Skeletal muscle satellite cell (primary cell): ENCODE measurements around the gene PRCD.

ENCODE experiments used
- H3K27me3 ChIP-seq: 2 replicates; pipeline ENCODE4 v1.7.0; 2013; ENCODE audit warnings: low read length; ENCODE audit not compliant: control insufficient read depth, insufficient read depth
- H3K36me3 ChIP-seq: 2 replicates; pipeline ENCODE4 v1.7.0; 2013; ENCODE audit warnings: mild to moderate bottlenecking, control low read depth, low read length; ENCODE audit not compliant: insufficient read depth
- H3K4me1 ChIP-seq: 2 replicates; pipeline ENCODE4 v1.7.0; 2013; ENCODE audit warnings: low read length; ENCODE audit not compliant: control insufficient read depth, insufficient read depth
- H3K4me2 ChIP-seq: 2 replicates; pipeline ENCODE4 v1.7.0; 2013; ENCODE audit warnings: mild to moderate bottlenecking, low read length
- H3K4me3 ChIP-seq: 2 replicates; pipeline ENCODE4 v1.7.0; 2013; ENCODE audit warnings: low read length
- H3K9ac ChIP-seq: 2 replicates; pipeline ENCODE4 v1.7.0; 2013; ENCODE audit warnings: mild to moderate bottlenecking, low read depth, low read length, moderate library complexity
- H3K9me3 ChIP-seq: replicated peaks from 2 replicates; pipeline ENCODE4 v1.7.0; 2013; ENCODE audit warnings: mild to moderate bottlenecking, control low read depth, low read length

PRCD gene

DNA sequence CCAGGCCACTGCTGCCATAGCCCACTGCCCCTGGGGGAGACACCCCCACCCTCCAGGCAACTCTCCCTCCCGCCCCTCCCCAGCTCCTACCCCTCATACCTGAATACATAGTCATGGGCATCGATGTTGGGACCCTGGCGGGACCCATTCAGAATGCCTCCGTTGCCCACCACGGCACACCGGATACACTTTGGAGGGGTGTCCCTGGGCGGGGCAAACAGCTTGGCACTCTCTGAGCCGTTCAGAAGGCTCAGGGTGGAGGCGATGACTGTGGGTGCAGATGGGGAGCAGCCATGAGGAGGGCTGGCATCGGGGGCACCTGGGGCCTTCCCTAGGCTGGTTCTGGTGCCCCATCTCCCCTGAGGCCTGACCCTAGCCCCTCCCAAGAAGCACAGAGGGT lies 33.3 kb downstream of the PRCD start:
- Histone ChIP-seq H3K9me3 (no peaks in the 10 kb centered on the region), H3K36me3 (no peaks in the 10 kb centered on the region), H3K27me3 (no peaks in the 10 kb centered on the region), H3K9ac (no peak overlapping the region), H3K4me2 (no peak overlapping the region), H3K4me3 (no peak overlapping the region), H3K4me1 (peaks cover 6% of the 10 kb centered on the region)

DNA sequence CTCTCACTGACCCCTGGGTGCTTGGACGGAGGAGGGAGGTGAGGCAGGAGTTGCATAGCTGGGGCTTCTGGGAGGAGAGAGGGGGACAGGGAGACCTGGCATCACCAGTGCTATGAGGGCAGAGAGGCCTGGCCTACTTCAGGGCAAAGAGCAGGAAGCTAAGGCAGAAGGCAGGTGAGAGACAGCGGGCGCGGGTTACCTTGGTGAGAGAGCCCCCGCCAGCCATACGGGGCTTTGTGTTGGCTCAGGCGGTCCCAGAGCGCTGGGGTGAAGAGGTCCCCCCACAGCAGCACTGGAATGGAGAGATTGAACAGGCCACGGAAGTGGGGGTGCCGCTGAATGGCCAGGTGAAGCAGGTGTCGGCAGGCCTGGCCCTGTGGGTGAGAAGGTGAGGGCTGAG lies 34.3 kb downstream of the PRCD start:
- Histone ChIP-seq H3K4me1 (peaks cover 6% of the 10 kb centered on the region), H3K4me3 (no peak overlapping the region), H3K36me3 (no peaks in the 10 kb centered on the region), H3K4me2 (no peak overlapping the region), H3K27me3 (no peaks in the 10 kb centered on the region), H3K9me3 (no peaks in the 10 kb centered on the region), H3K9ac (no peak overlapping the region)

- H3K36me3 ChIP-seq = no peaks in the 10 kb centered on the region
- no peaks in the 10 kb centered on the region for H3K4me1 ChIP-seq
- no peak overlapping the region for H3K9ac ChIP-seq
Measured at GRCh38 chr17:76575570-76575969, 35.7 kb downstream of the PRCD start.

DNA sequence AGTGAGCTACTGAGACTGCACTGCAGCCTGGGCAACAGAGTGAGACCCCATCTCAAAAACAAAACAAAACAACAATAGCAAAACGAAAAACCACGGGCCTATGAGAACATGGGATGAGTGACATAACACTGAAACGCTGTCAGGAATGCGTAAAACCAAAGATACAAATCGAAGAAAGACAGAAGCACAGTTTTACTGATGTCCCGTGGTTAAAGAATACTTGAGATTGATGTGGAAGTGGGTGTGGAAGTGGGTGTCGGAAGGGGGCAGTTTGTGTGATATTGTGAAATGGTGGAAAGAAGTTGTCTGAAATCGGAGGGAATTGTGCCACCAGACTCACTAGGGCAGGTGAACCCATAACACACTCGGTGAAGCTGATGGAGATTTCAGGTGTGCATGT lies 36.3 kb downstream of the PRCD start:
- Histone ChIP-seq H3K27me3 (no peaks in the 10 kb centered on the region), H3K4me3 (no peak overlapping the region), H3K36me3 (no peaks in the 10 kb centered on the region), H3K4me1 (no peaks in the 10 kb centered on the region), H3K9ac (no peak overlapping the region), H3K9me3 (no peaks in the 10 kb centered on the region), H3K4me2 (no peak overlapping the region)

More at GRCh38 chr17:76575570-76575969, 35.7 kb downstream of the PRCD start:
- Histone ChIP-seq H3K4me3 (no peak overlapping the region), H3K27me3 (no peaks in the 10 kb centered on the region), H3K9me3 (no peaks in the 10 kb centered on the region), H3K4me2 (no peak overlapping the region)

DNA sequence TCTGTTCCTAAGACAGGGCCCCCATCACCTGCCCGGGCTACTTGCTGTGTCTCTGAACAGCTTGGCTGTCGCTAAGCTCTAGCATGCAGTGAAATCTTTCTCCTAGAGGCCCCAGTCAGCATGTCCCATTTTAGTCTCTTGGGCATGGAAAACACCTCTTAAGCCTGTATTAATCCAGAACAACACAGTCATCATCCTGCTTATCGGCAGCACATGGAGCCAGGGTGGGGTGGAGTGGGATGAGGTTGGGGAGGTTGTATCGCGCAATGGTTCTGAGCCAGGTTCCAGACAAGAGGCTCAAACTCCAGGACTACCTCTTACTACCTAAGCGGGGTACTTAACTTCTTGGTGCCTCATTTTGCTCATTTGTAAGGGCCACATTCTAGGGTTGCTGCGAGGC lies 38.0 kb downstream of the PRCD start:
- H3K36me3 ChIP-seq = no peaks in the 10 kb centered on the region
- H3K4me2 ChIP-seq = no peak overlapping the region
- no peaks in the 10 kb centered on the region for H3K27me3 ChIP-seq
- no peak overlapping the region for H3K9ac ChIP-seq
- no peaks in the 10 kb centered on the region for H3K9me3 ChIP-seq
- H3K4me3 ChIP-seq = no peak overlapping the region
- H3K4me1 ChIP-seq = no peaks in the 10 kb centered on the region

DNA sequence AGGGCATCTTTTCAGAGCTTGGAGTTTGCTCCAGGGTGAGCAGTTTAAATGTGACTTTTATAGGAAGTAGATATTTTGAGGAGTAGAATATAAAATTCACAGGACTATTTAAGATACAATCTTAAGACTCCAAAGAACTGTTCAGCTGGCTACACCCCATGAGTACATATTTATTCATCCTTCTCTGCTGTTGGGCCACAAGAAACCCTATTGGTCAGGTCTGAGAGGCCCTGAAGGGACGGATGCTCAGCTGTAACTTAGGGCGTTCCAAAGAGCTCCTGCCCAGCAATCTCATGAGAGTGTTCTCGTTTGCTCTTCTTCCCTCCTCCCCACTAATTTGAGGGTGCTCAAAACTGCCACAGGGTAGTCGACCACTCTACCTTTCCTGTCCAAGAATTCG lies 38.5 kb downstream of the PRCD start:
- H3K9me3 ChIP-seq = no peaks in the 10 kb centered on the region
- H3K4me3 ChIP-seq = no peak overlapping the region
- no peaks in the 10 kb centered on the region for H3K4me1 ChIP-seq
- no peaks in the 10 kb centered on the region for H3K36me3 ChIP-seq
- H3K27me3 ChIP-seq = no peaks in the 10 kb centered on the region
- H3K4me2 ChIP-seq = no peak overlapping the region
- no peak overlapping the region for H3K9ac ChIP-seq

DNA sequence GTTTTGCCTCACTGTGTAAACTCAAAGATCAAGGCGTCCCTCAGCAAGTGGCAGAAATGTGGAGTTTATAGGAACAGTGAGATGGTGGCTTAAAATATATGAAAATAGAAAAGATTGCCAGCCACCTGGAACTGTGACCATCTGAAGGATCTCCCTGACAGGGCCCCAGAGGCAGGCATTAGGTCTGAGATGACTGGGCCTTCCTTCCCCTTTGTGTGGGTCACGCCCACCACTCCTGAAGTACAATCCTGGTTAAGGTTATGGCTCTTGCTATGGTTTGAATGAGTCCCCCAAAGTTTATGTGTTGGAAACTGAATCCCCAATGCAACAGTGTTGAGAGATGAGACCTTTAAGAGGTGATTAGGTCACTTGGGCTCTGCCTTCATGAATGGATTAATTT lies 39.4 kb downstream of the PRCD start:
- no peaks in the 10 kb centered on the region for H3K4me1 ChIP-seq
- H3K4me3 ChIP-seq = no peak overlapping the region
- no peaks in the 10 kb centered on the region for H3K9me3 ChIP-seq
- no peak overlapping the region for H3K9ac ChIP-seq
- no peak overlapping the region for H3K4me2 ChIP-seq
- H3K27me3 ChIP-seq = peaks cover 2% of the 10 kb centered on the region
- H3K36me3 ChIP-seq = no peaks in the 10 kb centered on the region

DNA sequence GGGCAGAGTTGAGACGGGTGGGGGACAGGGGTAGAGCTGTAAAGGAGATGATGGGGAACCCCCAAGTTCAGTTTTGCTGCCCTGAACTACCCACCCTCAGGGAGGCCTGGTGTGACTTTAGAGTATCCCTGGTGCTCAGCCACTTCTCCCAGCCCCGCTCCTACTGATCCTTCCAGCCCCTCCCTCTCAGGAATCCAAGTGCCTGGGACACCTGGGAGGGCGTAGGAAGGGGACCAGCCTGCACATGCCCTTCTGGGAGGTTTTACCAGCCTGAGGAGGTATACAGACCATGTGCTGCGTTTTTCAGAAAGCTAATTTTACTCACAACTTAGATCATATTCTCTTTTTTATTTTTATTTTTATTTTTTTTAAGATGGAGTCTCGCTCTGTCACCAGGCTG lies 41.7 kb downstream of the PRCD start:
- H3K4me3 ChIP-seq = no peak overlapping the region
- no peaks in the 10 kb centered on the region for H3K36me3 ChIP-seq
- no peaks in the 10 kb centered on the region for H3K9me3 ChIP-seq
- H3K27me3 ChIP-seq = peaks cover 16% of the 10 kb centered on the region
- H3K4me1 ChIP-seq = peaks cover 11% of the 10 kb centered on the region
- no peak overlapping the region for H3K9ac ChIP-seq
- no peak overlapping the region for H3K4me2 ChIP-seq

DNA sequence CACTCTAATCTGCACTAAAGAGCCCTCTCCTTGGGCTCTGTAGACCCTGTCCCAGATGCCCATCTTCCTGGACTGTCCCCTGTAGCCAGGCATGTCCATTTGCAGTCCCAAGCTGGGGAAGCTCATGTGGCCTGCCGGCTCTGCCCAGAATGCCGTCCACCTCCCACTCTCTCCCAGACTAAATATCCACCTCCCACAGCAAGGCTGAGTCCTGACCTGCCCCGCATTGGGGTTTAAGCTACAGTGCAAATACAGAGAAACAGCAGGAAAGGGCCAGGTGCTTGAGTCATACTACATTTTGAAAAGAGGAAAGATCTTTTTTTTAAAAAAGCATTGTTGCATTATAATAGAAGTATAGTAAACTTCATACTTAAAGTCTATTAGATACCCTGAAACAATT lies 42.8 kb downstream of the PRCD start:
- H3K4me2 ChIP-seq = no peak overlapping the region
- no peak overlapping the region for H3K4me3 ChIP-seq
- no peak overlapping the region for H3K9ac ChIP-seq
- H3K27me3 ChIP-seq = peaks cover 22% of the 10 kb centered on the region
- no peaks in the 10 kb centered on the region for H3K9me3 ChIP-seq
- H3K36me3 ChIP-seq = no peaks in the 10 kb centered on the region
- peaks cover 11% of the 10 kb centered on the region for H3K4me1 ChIP-seq

GRCh38 chr17:76584427-76585032 lies 44.7 kb downstream of the PRCD start:
- H3K9ac ChIP-seq = peak overlapping the region; percentile 46

DNA sequence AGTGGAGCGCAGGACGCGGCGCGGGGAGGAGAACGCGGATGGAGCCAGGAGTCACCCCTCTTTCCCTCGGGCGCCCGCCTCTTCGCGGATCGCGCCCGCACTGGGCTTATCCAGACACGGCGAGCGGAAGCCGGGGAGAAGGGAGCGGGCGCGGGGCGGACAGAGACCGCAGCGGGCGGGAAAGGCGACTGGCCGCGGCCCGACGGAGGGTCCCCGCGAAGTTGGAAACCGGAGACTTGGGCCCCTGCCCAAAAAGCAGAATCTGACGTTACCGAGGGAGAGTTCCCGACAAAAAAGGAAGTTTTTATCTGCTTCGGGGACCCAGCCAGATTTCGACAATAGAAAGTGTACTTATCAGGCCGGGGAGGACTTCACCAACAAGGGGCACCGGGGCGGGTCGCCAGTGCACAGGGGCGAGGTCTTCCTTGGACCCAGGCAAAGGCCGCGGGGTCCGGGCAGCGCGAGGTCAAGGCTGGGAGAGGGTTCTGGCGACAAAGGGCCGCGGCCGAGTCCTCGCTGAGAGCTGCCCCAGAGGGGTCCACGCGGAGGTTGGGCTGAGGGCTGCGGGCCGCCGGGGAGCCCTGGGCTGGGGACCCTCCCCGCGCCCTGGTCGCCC lies 45.3 kb downstream of the PRCD start:
- Histone ChIP-seq H3K36me3 (no peaks in the 10 kb centered on the region), H3K4me1 (peaks cover 11% of the 10 kb centered on the region), H3K4me3 (peak overlapping the region; percentile 71), H3K9ac (peak overlapping the region; percentile 46), H3K27me3 (peaks cover 38% of the 10 kb centered on the region), H3K9me3 (no peaks in the 10 kb centered on the region), H3K4me2 (peak overlapping the region; percentile 94)

More at GRCh38 chr17:76584427-76585032, 44.7 kb downstream of the PRCD start:
- Histone ChIP-seq H3K9me3 (no peaks in the 10 kb centered on the region), H3K4me1 (peaks cover 11% of the 10 kb centered on the region), H3K4me3 (peak overlapping the region; percentile 71), H3K27me3 (peaks cover 36% of the 10 kb centered on the region), H3K4me2 (peak overlapping the region; percentile 94), H3K36me3 (no peaks in the 10 kb centered on the region)
